H9 (cell line): ENCODE measurements around the gene RNASEH2B. TPM values are rescaled to one million over a fixed set of nuclear protein-coding genes. Genes with fewer than 3 reads are reported as not detected.

Experiments used
- DNase-seq: peaks from one replicate; pipeline ENCODE4 v3.0.0-alpha.2; 2017
- H2AFZ ChIP-seq: one replicate; pipeline ENCODE4 v1.6.1; 2013; ENCODE audit warnings: mild to moderate bottlenecking, low read length, control low read depth, moderate library complexity
- H2AK5ac ChIP-seq: 2 replicates; pipeline ENCODE4 v1.6.1; 2013; ENCODE audit warnings: low read length, control low read depth, mixed read lengths; ENCODE audit not compliant: insufficient read length
- H2BK120ac ChIP-seq: one replicate; pipeline ENCODE4 v1.6.1; 2013; ENCODE audit warnings: low read depth, mild to moderate bottlenecking, low read length, control low read depth, inconsistent platforms; ENCODE audit not compliant: poor library complexity, severe bottlenecking
- H2BK12ac ChIP-seq: 2 replicates; pipeline ENCODE4 v1.6.1; 2013; ENCODE audit warnings: low read length, control low read depth, mixed read lengths, low read depth; ENCODE audit not compliant: insufficient read length
- H2BK15ac ChIP-seq: 2 replicates; pipeline ENCODE4 v1.6.1; 2013; ENCODE audit warnings: low read depth, low read length, control low read depth
- H2BK20ac ChIP-seq: one replicate; pipeline ENCODE4 v1.6.1; 2013; ENCODE audit warnings: low read depth, mild to moderate bottlenecking, low read length, control low read depth, inconsistent platforms; ENCODE audit not compliant: poor library complexity, severe bottlenecking
- H2BK5ac ChIP-seq: 2 replicates; pipeline ENCODE4 v1.6.1; 2013; ENCODE audit warnings: low read length, control low read depth, mixed read lengths; ENCODE audit not compliant: insufficient read length
- H3K14ac ChIP-seq: 2 replicates; pipeline ENCODE4 v1.6.1; 2013; ENCODE audit warnings: low read length, control low read depth; ENCODE audit not compliant: insufficient read depth
- H3K18ac ChIP-seq: 2 replicates; pipeline ENCODE4 v1.6.1; 2013; ENCODE audit warnings: low read depth, mild to moderate bottlenecking, mixed read lengths, low read length, control low read depth; ENCODE audit not compliant: insufficient read length
- H3K23ac ChIP-seq: 2 replicates; pipeline ENCODE4 v1.6.1; 2013; ENCODE audit warnings: low read length, control low read depth, mixed read lengths, low read depth; ENCODE audit not compliant: insufficient read length
- H3K23me2 ChIP-seq: 2 replicates; pipeline ENCODE4 v1.6.1; 2013; ENCODE audit warnings: low read depth, mild to moderate bottlenecking, mixed read lengths, low read length, control low read depth; ENCODE audit not compliant: insufficient read length, poor library complexity, severe bottlenecking
- H3K27ac ChIP-seq: 2 replicates; pipeline ENCODE4 v1.5.1; 2013; ENCODE audit warnings: low read length, control low read depth, mixed read lengths, low read depth; ENCODE audit not compliant: insufficient read length
- H3K27me3 ChIP-seq: 2 replicates; pipeline ENCODE4 v1.6.1; 2013; ENCODE audit warnings: low read length, control low read depth, inconsistent platforms; ENCODE audit not compliant: insufficient read depth
- H3K4ac ChIP-seq: 2 replicates; pipeline ENCODE4 v1.6.1; 2013; ENCODE audit warnings: low read depth, mild to moderate bottlenecking, control low read depth, inconsistent platforms, low read length, moderate library complexity
- H3K4me1 ChIP-seq: 2 replicates; pipeline ENCODE4 v1.6.1; 2013; ENCODE audit warnings: low read length, control low read depth, inconsistent platforms; ENCODE audit not compliant: insufficient read depth
- H3K4me2 ChIP-seq: 2 replicates; pipeline ENCODE4 v1.6.1; 2013; ENCODE audit warnings: low read length, control low read depth, mixed read lengths; ENCODE audit not compliant: insufficient read length, insufficient read depth
- H3K56ac ChIP-seq: 2 replicates; pipeline ENCODE4 v1.6.1; 2013; ENCODE audit warnings: low read depth, mild to moderate bottlenecking, mixed read lengths, low read length, control low read depth; ENCODE audit not compliant: insufficient read length
- H3K79me1 ChIP-seq: 2 replicates; pipeline ENCODE4 v1.6.1; 2013; ENCODE audit warnings: low read depth, mild to moderate bottlenecking, moderate library complexity, low read length, control low read depth, inconsistent platforms; ENCODE audit not compliant: insufficient read depth, poor library complexity, severe bottlenecking
- H3K79me2 ChIP-seq: 2 replicates; pipeline ENCODE4 v1.6.1; 2013; ENCODE audit warnings: low read length, control low read depth, inconsistent platforms; ENCODE audit not compliant: insufficient read depth
- H3K9ac ChIP-seq: 2 replicates; pipeline ENCODE4 v1.6.1; 2013; ENCODE audit warnings: low read length, control low read depth, mixed read lengths; ENCODE audit not compliant: insufficient read length; ENCODE audit errors: extremely low read depth
- H3K9me3 ChIP-seq: one replicate; pipeline ENCODE4 v1.6.1; 2013; ENCODE audit warnings: low read depth, low read length, inconsistent platforms; ENCODE audit not compliant: control insufficient read depth
- H3T11ph ChIP-seq: one replicate; pipeline ENCODE4 v1.6.1; 2013; ENCODE audit warnings: mild to moderate bottlenecking, low read length, control low read depth, inconsistent platforms
- H4K20me1 ChIP-seq: one replicate; pipeline ENCODE4 v1.6.1; 2013; ENCODE audit not compliant: control insufficient read depth, insufficient read length, insufficient read depth
- H4K5ac ChIP-seq: 2 replicates; pipeline ENCODE4 v1.6.1; 2013; ENCODE audit warnings: low read depth, mild to moderate bottlenecking, mixed read lengths, low read length, control low read depth; ENCODE audit not compliant: insufficient read length
- H4K8ac ChIP-seq: replicated peaks from 2 replicates; pipeline ENCODE4 v1.6.1; 2013; ENCODE audit warnings: low read length, control low read depth, mixed read lengths, low read depth; ENCODE audit not compliant: insufficient read length
- H4K91ac ChIP-seq: 2 replicates; pipeline ENCODE4 v1.6.1; 2013; ENCODE audit warnings: low read depth, mild to moderate bottlenecking, moderate library complexity, mixed read lengths, low read length, control low read depth; ENCODE audit not compliant: insufficient read length
- H3K27ac Mint-ChIP-seq, 3 experiments: 2 replicates in 2 of 3; 3 replicates in 1 of 3; pipeline ENCODE4 v1.8.0; 2020 to 2021; ENCODE audit warnings: mixed read lengths in 3 of 3, mild to moderate bottlenecking in 1 of 3, moderate library complexity in 1 of 3
- H3K27me3 Mint-ChIP-seq: 2 replicates; pipeline ENCODE4 v1.8.0; 2021; ENCODE audit warnings: low read depth, mild to moderate bottlenecking, moderate library complexity, mixed read lengths
- H3K36me3 Mint-ChIP-seq, 3 experiments: 2 replicates in 2 of 3; 3 replicates in 1 of 3; pipeline ENCODE4 v1.8.0; 2020 to 2021; ENCODE audit warnings: low read depth in 3 of 3, mixed read lengths in 3 of 3; ENCODE audit not compliant: insufficient read depth in 1 of 3
- H3K4me1 Mint-ChIP-seq, 2 experiments: 2 replicates each; pipeline ENCODE4 v1.8.0; 2020; ENCODE audit warnings: mixed read lengths in 2 of 2
- H3K4me3 Mint-ChIP-seq, 2 experiments: 2 replicates in 1 of 2; 3 replicates in 1 of 2; pipeline ENCODE4 v1.8.0; 2020 to 2021; ENCODE audit warnings: mild to moderate bottlenecking in 2 of 2, mixed read lengths in 2 of 2, moderate library complexity in 1 of 2
- H3K9me3 Mint-ChIP-seq, 2 experiments: 2 replicates in 1 of 2; 3 replicates in 1 of 2; pipeline ENCODE4 v1.8.0; 2020; ENCODE audit warnings: mild to moderate bottlenecking in 2 of 2, mixed read lengths in 2 of 2, moderate library complexity in 1 of 2
- CTCF ChIP-seq: fragments of 200-600 bp; sonication (generic); conservative IDR thresholded peaks from 3 replicates; pipeline ENCODE4 v1.8.0; 2021; ENCODE audit warnings: antibody characterized with exemption, mild to moderate bottlenecking
- WGBS: extraction: QIAGEN DNeasy Blood & Tissue Kit; methylation state at CpG from one replicate; pipeline ENCODE4 v1.1.7; 2013; ENCODE audit warnings: missing lambda C conversion rate, low lambda C conversion rate, mixed read lengths; ENCODE audit not compliant: insufficient read length; ENCODE audit errors: extremely low coverage; 5-methylcytosine and 5-hydroxymethylcytosine counted together
- total RNA-seq: library from RNA; stranded (reverse); gene quantifications from 2 replicates; pipeline ENCODE4 v1.2.1, GENCODE V29; 2021

The RNASEH2B gene
- total RNA-seq, 1 experiment from 2014 or later, result 53.9 TPM

DNA sequence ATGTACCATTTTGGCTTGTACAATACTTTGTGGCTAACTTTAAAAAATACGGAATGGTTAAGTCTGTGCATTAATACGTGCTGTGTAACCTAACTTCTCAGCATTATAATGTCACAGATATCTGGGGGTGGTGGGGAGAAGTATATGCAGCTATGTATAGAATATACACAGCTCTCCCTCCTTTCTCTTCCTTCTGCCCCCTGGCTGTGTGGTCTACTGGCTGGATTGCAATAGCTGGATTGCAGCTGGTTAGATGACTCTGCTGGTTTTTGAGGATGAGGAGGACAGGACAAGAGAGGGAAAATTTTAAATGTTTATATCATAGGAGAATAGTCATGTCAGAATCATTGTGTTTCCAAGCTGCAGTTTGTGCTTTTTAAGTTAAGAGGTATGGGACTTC, 9.7 kb downstream of the RNASEH2B start:
- no peak overlapping the region for H4K91ac ChIP-seq
- H2BK120ac ChIP-seq, result no peak overlapping the region
- no peaks in the 10 kb centered on the region for H3K27me3 Mint-ChIP-seq
- no peak overlapping the region for H3K14ac ChIP-seq
- H3K27ac Mint-ChIP-seq, result no peak overlapping the region; a peak in 1 of 7 replicates
- peaks cover 31 to 39% (median 36%) of the 10 kb centered on the region in 3 experiments for H3K36me3 Mint-ChIP-seq
- no peak overlapping the region for H2AK5ac ChIP-seq
- H3K4ac ChIP-seq, result no peak overlapping the region
- H3T11ph ChIP-seq, result no peak overlapping the region
- no peak overlapping the region for H3K4me2 ChIP-seq
- peaks cover 12% of the 10 kb centered on the region for H3K9me3 ChIP-seq
- H3K79me2 ChIP-seq, result peaks cover 5% of the 10 kb centered on the region; the same call in 1 of the 2 replicates
- H4K20me1 ChIP-seq, result no peaks in the 10 kb centered on the region
- H2BK12ac ChIP-seq, result no peak overlapping the region
- no peak overlapping the region for H3K9ac ChIP-seq
- H3K4me3 Mint-ChIP-seq, result no peak overlapping the region
- H3K4me1 Mint-ChIP-seq, result peaks cover 19 to 23% of the 10 kb centered on the region in 2 experiments
- peaks cover 2% of the 10 kb centered on the region for H3K79me1 ChIP-seq
- no peaks in the 10 kb centered on the region for H3K23me2 ChIP-seq
- no peak overlapping the region for H3K27ac ChIP-seq
- H3K18ac ChIP-seq, result no peak overlapping the region
- H2AFZ ChIP-seq, result no peak overlapping the region
- no peak overlapping the region for H2BK15ac ChIP-seq
- no CpG with 5 or more reads among the region's 2 CpGs for WGBS
- no peak overlapping the region for H4K8ac ChIP-seq
- no peak overlapping the region for H4K5ac ChIP-seq
- H2BK5ac ChIP-seq, result no peak overlapping the region
- no peak for DNase-seq
- TF ChIP-seq CTCF, result no peak
- H3K4me1 ChIP-seq, result peaks cover 5% of the 10 kb centered on the region; the same call in 1 of the 2 replicates
- no peak overlapping the region for H3K23ac ChIP-seq
- H2BK20ac ChIP-seq, result no peak overlapping the region
- H3K9me3 Mint-ChIP-seq, result peaks cover 32 to 35% of the 10 kb centered on the region in 2 experiments
- no peaks in the 10 kb centered on the region for H3K27me3 ChIP-seq
- H3K56ac ChIP-seq, result no peak overlapping the region
